ENCODE measurements around the gene IREB2. TPM values are rescaled to one million over a fixed set of nuclear protein-coding genes. Genes with fewer than 3 reads are reported as not detected.
A peak's percentile ranks its signal among the peaks of the same experiment; 100 is the strongest.

The IREB2 gene
- total and polyA plus RNA-seq, 10 donors = 8.6 to 92.6 (median 66.8) TPM

- TF ChIP-seq CTCF (IDR thresholded peaks at IDR 0.05 in 8 of 11, conservative IDR thresholded peaks at IDR 0.05 in 3 of 11) (no peak), POLR2A (IDR thresholded peaks at IDR 0.05) (no peak), POLR2AphosphoS5 (IDR thresholded peaks at IDR 0.05) (no peak)
These were observed 736 bp downstream of the IREB2 start for GRCh38 chr15:78438619-78439285.

GRCh38 chr15:78440375-78441373 is 2.7 kb downstream of the IREB2 start:
- Histone ChIP-seq H3K9me3 (no peaks in the 10 kb centered on the region), H3K27me3 (replicated peaks in 1 of 7) (no peaks in the 10 kb centered on the region), H3K27ac (peak overlapping the region in 1 of 8 donors; percentile 94), H3K4me3 (peak overlapping the region in 1 of 8 donors; percentile 6), H3K36me3 (peaks cover 0 to 61% (median 34%) of the 10 kb centered on the region in 6 donors), H3K4me1 (peaks cover 30 to 81% (median 69%) of the 10 kb centered on the region in 6 donors)
- 58 to 73% (median 70%) methylated on average over 3 of the region's 3 CpGs for WGBS, 5 donors
- no peak for DNase-seq
- intact Hi-C loops (cut with DNase I; ENCODE audit: low total_unique reads) = no loop called here
- TF ChIP-seq CTCF (IDR thresholded peaks at IDR 0.05 in 8 of 11, conservative IDR thresholded peaks at IDR 0.05 in 3 of 11) = no peak
- TF ChIP-seq POLR2A (IDR thresholded peaks at IDR 0.05) = no peak

More at GRCh38 chr15:78438619-78439285, 736 bp downstream of the IREB2 start:
- Histone ChIP-seq H3K4me1 (peaks cover 30 to 61% (median 55%) of the 10 kb centered on the region in 6 donors), H3K27ac (peak overlapping the region; percentile 93 to 98 (median 96)), H3K36me3 (peaks cover 0 to 42% (median 25%) of the 10 kb centered on the region in 6 donors), H3K4me3 (peak overlapping the region; percentile 76 to 96 (median 92)), H3K9me3 (no peaks in the 10 kb centered on the region), H3K27me3 (replicated peaks in 1 of 7) (no peaks in the 10 kb centered on the region)
- DNase-seq = no peak
- intact Hi-C loops (cut with DNase I; ENCODE audit: low total_unique reads) = no loop called here
- 0 to 1% (median 1%) methylated on average over 18 to 23 of the region's 23 CpGs for WGBS, 5 donors

DNA sequence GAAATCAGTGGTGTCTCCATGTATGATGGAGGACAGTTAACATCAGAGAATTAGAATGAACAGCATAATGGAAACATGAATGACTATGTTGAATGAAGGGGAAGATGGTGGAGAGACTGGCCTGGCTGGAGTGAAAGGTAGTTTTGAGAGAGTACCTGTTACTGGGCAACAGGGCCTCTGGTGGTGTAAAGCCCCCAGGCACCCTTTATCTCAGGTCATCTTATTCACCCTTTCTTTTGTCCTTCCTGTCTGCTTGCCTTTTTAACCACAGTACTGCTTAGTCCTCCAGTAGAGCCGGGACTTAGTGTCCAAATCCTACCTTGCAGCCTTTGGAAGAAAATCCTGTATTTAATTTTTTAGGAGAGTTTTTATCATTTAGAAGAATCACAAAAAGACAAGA is 6.2 kb downstream of the IREB2 start:
- intact Hi-C loops (cut with DNase I; ENCODE audit: low total_unique reads) = no loop called here

More for the DNA sequence above, 6.2 kb downstream of the IREB2 start:
- no peaks in the 10 kb centered on the region for H3K9me3 ChIP-seq
- TF ChIP-seq CTCF (IDR thresholded peaks at IDR 0.05 in 8 of 11, conservative IDR thresholded peaks at IDR 0.05 in 3 of 11) = no peak
- TF ChIP-seq POLR2A (IDR thresholded peaks at IDR 0.05) = no peak
- no peak for TF ChIP-seq POLR2AphosphoS5 (IDR thresholded peaks at IDR 0.05)
- no peak for DNase-seq
- no peaks in the 10 kb centered on the region for H3K27me3 ChIP-seq (replicated peaks in 1 of 7)
- WGBS, 5 donors = 74 to 88% (median 81%) methylated on average over 1 of the region's 1 CpG
- no peak overlapping the region for H3K4me3 ChIP-seq
- H3K4me1 ChIP-seq = peaks cover 40 to 100% (median 79%) of the 10 kb centered on the region in 6 donors
- H3K36me3 ChIP-seq = peaks cover 0 to 96% (median 47%) of the 10 kb centered on the region in 6 donors
- H3K27ac ChIP-seq = peak overlapping the region in 1 of 8 donors; percentile 0

Data from spleen (tissue), 11 donors.